ENCODE data around the gene RASD1. TPM values are rescaled to one million over a fixed set of nuclear protein-coding genes. Genes with fewer than 3 reads are reported as not detected.
"Not testable (repeated sequence)": the region's sequence is repeated elsewhere in the genome, so short reads cannot be mapped to it uniquely, and the experiment has no call there.

Gene RASD1
- total and polyA plus RNA-seq, 11 donors = 1.5 to 79.2 (median 17.5) TPM

DNA sequence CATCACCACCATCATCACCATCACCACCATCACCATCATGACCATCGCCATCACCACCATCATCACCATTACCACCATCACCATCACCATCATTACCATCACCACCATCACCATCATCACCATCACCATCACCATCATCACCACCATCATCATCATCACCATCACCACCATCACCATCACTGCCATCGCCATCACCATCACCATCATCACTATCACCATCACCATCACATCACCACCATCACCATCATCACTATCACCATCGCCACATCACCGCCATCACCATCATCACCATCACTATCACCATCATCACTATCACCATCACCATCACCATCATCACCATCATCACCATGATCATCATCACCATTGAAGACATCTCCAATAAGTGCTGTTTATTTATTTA lies 36.2 kb downstream of the RASD1 start:
- 89 to 97% (median 93%) methylated on average over 4 of the region's 4 CpGs for WGBS, 4 donors
- Histone ChIP-seq H3K4me3 (no peak overlapping the region), H3K27me3 (peaks cover 0 to 3% (median 0%) of the 10 kb centered on the region in 9 donors), H3K36me3 (no peaks in the 10 kb centered on the region), H3K9me3 (no peaks in the 10 kb centered on the region), H3K27ac (no peak overlapping the region), H3K4me1 (no peaks in the 10 kb centered on the region)
- TF ChIP-seq, protein P1, sequence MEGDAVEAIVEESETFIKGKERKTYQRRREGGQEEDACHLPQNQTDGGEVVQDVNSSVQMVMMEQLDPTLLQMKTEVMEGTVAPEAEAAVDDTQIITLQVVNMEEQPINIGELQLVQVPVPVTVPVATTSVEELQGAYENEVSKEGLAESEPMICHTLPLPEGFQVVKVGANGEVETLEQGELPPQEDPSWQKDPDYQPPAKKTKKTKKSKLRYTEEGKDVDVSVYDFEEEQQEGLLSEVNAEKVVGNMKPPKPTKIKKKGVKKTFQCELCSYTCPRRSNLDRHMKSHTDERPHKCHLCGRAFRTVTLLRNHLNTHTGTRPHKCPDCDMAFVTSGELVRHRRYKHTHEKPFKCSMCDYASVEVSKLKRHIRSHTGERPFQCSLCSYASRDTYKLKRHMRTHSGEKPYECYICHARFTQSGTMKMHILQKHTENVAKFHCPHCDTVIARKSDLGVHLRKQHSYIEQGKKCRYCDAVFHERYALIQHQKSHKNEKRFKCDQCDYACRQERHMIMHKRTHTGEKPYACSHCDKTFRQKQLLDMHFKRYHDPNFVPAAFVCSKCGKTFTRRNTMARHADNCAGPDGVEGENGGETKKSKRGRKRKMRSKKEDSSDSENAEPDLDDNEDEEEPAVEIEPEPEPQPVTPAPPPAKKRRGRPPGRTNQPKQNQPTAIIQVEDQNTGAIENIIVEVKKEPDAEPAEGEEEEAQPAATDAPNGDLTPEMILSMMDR (IDR thresholded peaks at IDR 0.05) = no peak
- TF ChIP-seq POLR2A (IDR thresholded peaks at IDR 0.05) = no peak
- no peak for DNase-seq
- ATAC-seq = no peak
- intact Hi-C loops (cut with DNase I) = no loop called here

DNA sequence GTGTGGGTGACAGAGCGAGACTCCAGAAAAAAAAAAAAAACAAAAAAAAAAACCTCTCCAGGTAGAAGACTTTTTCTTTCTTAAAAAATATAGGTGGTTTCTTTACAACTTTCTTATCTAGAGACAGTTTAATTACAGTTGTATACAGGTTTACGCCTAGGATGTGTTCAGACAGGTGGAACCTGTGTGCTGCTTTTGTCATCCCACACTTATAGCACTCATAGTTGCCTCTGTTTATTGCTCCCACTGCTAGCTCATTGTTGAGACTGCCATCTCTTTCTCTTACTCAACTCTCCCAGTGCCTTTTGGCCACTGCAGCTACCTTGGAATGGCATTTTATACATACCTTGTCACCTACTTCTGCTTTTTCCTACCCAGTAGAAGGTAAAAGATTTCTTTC lies 38.5 kb downstream of the RASD1 start:
- Histone ChIP-seq H3K36me3 (no peaks in the 10 kb centered on the region), H3K4me3 (no peak overlapping the region), H3K27ac (no peak overlapping the region), H3K27me3 (peaks cover 0 to 5% (median 0%) of the 10 kb centered on the region in 9 donors), H3K4me1 (no peaks in the 10 kb centered on the region), H3K9me3 (no peaks in the 10 kb centered on the region)
- 85 to 97% (median 93%) methylated on average over 2 of the region's 2 CpGs for WGBS, 4 donors
- intact Hi-C loops (cut with DNase I) = no loop called here
- no peak for TF ChIP-seq POLR2A (IDR thresholded peaks at IDR 0.05)
- ATAC-seq = no peak
- no peak for DNase-seq

DNA sequence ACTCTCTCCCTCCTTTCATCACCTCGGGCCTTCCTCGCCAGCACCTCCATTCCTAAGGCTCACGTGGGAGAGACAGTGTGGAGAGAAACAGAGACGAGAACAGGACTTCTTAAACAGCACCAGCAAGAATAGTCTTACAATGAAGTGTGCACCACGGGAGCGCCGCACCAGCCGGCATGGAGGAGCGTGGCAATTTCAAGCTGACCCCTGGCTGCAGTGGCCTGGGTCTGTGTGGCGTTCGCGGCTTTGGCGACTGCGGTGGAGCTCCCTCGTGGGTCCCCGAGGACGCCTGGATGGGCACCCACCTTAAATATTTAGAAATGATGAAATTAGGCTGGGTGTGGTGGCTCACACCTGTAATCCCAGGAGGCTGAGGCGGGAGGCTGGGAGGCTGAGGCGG lies 39.9 kb downstream of the RASD1 start:
- TF ChIP-seq, protein P1 (IDR thresholded peaks at IDR 0.05) = no peak
- no peak for TF ChIP-seq POLR2A (IDR thresholded peaks at IDR 0.05)
- Histone ChIP-seq H3K27me3 (peaks cover 0 to 5% (median 0%) of the 10 kb centered on the region in 9 donors), H3K4me3 (no peak overlapping the region), H3K4me1 (no peaks in the 10 kb centered on the region), H3K27ac (no peak overlapping the region), H3K9me3 (no peaks in the 10 kb centered on the region), H3K36me3 (no peaks in the 10 kb centered on the region)
- 78 to 85% (median 84%) methylated on average over 11 to 19 of the region's 19 CpGs for WGBS, 4 donors
- DNase-seq (no peak), ATAC-seq (no peak)
- intact Hi-C loops (cut with DNase I) = no loop called here

DNA sequence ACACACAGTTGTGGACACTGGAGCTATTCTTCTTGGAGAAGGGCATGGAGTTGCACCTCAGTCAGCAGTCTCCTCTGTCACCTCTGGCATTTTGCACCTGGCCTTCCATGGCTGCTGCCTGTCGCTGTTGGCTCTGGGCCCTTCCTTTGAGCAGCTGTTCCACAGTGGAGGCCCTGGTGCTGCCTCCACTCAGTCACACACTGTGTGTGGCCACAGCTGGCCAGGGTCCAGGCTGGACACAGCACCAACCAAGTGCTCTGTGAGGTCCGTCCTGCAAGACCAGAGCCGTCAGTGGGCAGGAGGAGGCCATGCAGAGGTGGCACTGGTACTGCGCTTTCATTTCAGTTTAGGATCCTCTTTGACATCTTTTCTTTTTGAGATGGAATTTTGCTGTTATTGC lies 41.0 kb downstream of the RASD1 start:
- Histone ChIP-seq H3K36me3 (no peaks in the 10 kb centered on the region), H3K27ac (no peak overlapping the region), H3K4me3 (no peak overlapping the region), H3K4me1 (no peaks in the 10 kb centered on the region), H3K27me3 (peaks cover 0 to 5% (median 0%) of the 10 kb centered on the region in 9 donors), H3K9me3 (no peaks in the 10 kb centered on the region)
- intact Hi-C loops (cut with DNase I) = no loop called here
- DNase-seq = no peak
- no peak for ATAC-seq
- 81 to 94% (median 93%) methylated on average over 4 of the region's 4 CpGs for WGBS, 4 donors
- TF ChIP-seq, protein P1 (IDR thresholded peaks at IDR 0.05) = no peak
- no peak for TF ChIP-seq POLR2A (IDR thresholded peaks at IDR 0.05)

DNA sequence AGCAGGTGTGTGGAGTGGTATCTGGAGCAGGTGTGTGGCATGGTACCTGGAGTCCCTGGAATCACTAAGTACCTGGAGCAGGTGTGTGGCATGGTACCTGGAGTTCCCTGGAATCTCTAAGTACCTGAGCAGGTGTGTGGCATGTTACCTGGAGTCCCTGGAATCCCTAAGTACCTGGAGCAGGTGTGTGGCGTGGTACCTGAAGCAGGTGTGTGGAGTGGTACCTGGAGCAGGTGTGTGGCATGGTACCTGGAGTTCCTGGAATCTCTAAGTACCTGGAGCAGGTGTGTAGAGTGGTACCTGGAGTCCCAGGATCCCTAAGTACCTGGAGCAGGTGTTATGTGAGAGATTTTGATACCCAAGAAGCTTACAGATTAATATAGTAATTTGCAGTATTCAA lies 41.5 kb downstream of the RASD1 start:
- H3K27ac ChIP-seq; DNase-seq; H3K9me3 ChIP-seq; H3K4me1 ChIP-seq; H3K27me3 ChIP-seq; ATAC-seq; H3K36me3 ChIP-seq; intact Hi-C loops (cut with DNase I); H3K4me3 ChIP-seq: not testable (repeated sequence)
- 32 to 87% (median 62%) methylated on average over 1 of the region's 1 CpG for WGBS, 4 donors
